ENCODE data around the gene CFAP251.

DNA sequence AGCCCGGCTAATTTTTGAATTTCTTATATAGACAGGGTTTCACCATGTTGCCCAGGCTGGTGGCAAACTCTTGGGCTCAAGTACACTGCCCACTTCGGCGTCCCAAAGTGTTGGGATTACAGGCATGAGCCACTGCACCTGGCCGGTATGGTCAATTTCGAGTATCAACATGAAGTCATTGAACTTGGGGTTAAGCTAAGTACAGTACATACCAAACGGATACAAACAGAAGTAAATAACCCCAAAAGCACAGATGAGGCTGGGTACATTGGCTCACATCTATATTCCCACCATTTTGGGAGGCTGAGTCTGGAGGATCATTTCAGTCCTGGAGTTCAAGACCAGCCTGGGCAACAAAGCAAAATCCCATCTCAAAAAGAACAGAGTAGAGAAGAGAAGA, 42.8 kb upstream of the CFAP251 start:
- TF ChIP-seq, protein P1, sequence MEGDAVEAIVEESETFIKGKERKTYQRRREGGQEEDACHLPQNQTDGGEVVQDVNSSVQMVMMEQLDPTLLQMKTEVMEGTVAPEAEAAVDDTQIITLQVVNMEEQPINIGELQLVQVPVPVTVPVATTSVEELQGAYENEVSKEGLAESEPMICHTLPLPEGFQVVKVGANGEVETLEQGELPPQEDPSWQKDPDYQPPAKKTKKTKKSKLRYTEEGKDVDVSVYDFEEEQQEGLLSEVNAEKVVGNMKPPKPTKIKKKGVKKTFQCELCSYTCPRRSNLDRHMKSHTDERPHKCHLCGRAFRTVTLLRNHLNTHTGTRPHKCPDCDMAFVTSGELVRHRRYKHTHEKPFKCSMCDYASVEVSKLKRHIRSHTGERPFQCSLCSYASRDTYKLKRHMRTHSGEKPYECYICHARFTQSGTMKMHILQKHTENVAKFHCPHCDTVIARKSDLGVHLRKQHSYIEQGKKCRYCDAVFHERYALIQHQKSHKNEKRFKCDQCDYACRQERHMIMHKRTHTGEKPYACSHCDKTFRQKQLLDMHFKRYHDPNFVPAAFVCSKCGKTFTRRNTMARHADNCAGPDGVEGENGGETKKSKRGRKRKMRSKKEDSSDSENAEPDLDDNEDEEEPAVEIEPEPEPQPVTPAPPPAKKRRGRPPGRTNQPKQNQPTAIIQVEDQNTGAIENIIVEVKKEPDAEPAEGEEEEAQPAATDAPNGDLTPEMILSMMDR (IDR thresholded peaks at IDR 0.05) = no peak
- no peak for TF ChIP-seq POLR2A (IDR thresholded peaks at IDR 0.05)

Measured in lower leg skin (tissue), 3 donors.